GM18951 (cell line): ENCODE results near the gene FCN1.

Experiments
- POLR2A ChIP-seq: IDR thresholded peaks from 4 replicates; pipeline ENCODE4 v1.6.1; 2011; ENCODE audit warnings: mild to moderate bottlenecking; ENCODE audit not compliant: insufficient read length, insufficient read depth; ENCODE audit errors: extremely low read depth
- in situ Hi-C: fragments of 300-500 bp; cut with MboI; formaldehyde crosslinking; loops from one replicate; pipeline ENCODE4 v1.12.0; 2022; ENCODE audit warnings: low sequenced_read_pairs, mixed read lengths, inconsistent platforms; ENCODE audit not compliant: unreplicated experiment

FCN1 gene

GRCh38 chr9:134909511-134910481 is 7.9 kb downstream of the FCN1 start:
- in situ Hi-C loops: no loop called here
- no peak for TF ChIP-seq POLR2A

GRCh38 chr9:134908524-134909309 is 9.0 kb downstream of the FCN1 start:
- in situ Hi-C loops: no loop called here
- TF ChIP-seq POLR2A: no peak

GRCh38 chr9:134902936-134903335 is 14.8 kb downstream of the FCN1 start:
- in situ Hi-C loops: no loop called here
- no peak for TF ChIP-seq POLR2A

GRCh38 chr9:134899818-134900217 is 17.9 kb downstream of the FCN1 start:
- TF ChIP-seq POLR2A: no peak

GRCh38 chr9:134899168-134899567 is 18.5 kb downstream of the FCN1 start:
- in situ Hi-C loops: no loop called here

More at GRCh38 chr9:134899818-134900217, 17.9 kb downstream of the FCN1 start:
- in situ Hi-C loops: no loop called here

GRCh38 chr9:134898319-134898718 is 19.4 kb downstream of the FCN1 start:
- in situ Hi-C loops: no loop called here
- no peak for TF ChIP-seq POLR2A

More at GRCh38 chr9:134899168-134899567, 18.5 kb downstream of the FCN1 start:
- no peak for TF ChIP-seq POLR2A

- in situ Hi-C loops: no loop called here
- TF ChIP-seq POLR2A: no peak
Observed at GRCh38 chr9:134897584-134898170, 20.0 kb downstream of the FCN1 start.

- in situ Hi-C loops: no loop called here
- no peak for TF ChIP-seq POLR2A
Observed at GRCh38 chr9:134896834-134897583, 20.7 kb downstream of the FCN1 start.

- no peak for TF ChIP-seq POLR2A
- in situ Hi-C loops: no loop called here
Observed at GRCh38 chr9:134895908-134896833, 21.5 kb downstream of the FCN1 start.

- TF ChIP-seq POLR2A: no peak
- in situ Hi-C loops: no loop called here
Observed at GRCh38 chr9:134895567-134895907, 22.2 kb downstream of the FCN1 start.

- in situ Hi-C loops: no loop called here
- TF ChIP-seq POLR2A: no peak
Observed at GRCh38 chr9:134895097-134895496, 22.6 kb downstream of the FCN1 start.

GRCh38 chr9:134894136-134894860 is 23.4 kb downstream of the FCN1 start:
- in situ Hi-C loops: no loop called here
- no peak for TF ChIP-seq POLR2A
